ENCODE data around the gene ELK3. TPM values are rescaled to one million over a fixed set of nuclear protein-coding genes. Genes with fewer than 3 reads are reported as not detected.

Gene ELK3
- total RNA-seq, 1 donor from 2014 or later, result 21.2 TPM

- H3K27ac ChIP-seq, result no peak overlapping the region
- TF ChIP-seq CTCF (IDR thresholded peaks at IDR 0.05), result no peak
- H3K4me3 ChIP-seq, result no peak overlapping the region
- no peak for DNase-seq (ENCODE audit: low spot score in 2 of 2)
- no peaks in the 10 kb centered on the region for H3K9me3 ChIP-seq
- H3K27me3 ChIP-seq, result no peaks in the 10 kb centered on the region
- H3K4me1 ChIP-seq, result peaks cover 0 to 14% of the 10 kb centered on the region in 2 donors
- H3K36me3 ChIP-seq, result peaks cover 0 to 3% of the 10 kb centered on the region in 2 donors
- intact Hi-C loops (cut with DNase I), result no loop called here
Observed at GRCh38 chr12:96256672-96257361, 62.6 kb downstream of the ELK3 start.

- Histone ChIP-seq H3K36me3 (no peaks in the 10 kb centered on the region), H3K27me3 (no peaks in the 10 kb centered on the region), H3K9me3 (no peaks in the 10 kb centered on the region), H3K27ac (peak overlapping the region in 1 of 2 donors; percentile 57), H3K4me3 (no peak overlapping the region), H3K4me1 (peaks cover 0 to 14% of the 10 kb centered on the region in 2 donors)
- intact Hi-C loops (cut with DNase I), result no loop called here
- no peak for DNase-seq (ENCODE audit: low spot score in 2 of 2)
- no peak for TF ChIP-seq CTCF (IDR thresholded peaks at IDR 0.05)
Observed at GRCh38 chr12:96257550-96258103, 63.5 kb downstream of the ELK3 start.

- peaks cover 0 to 14% of the 10 kb centered on the region in 2 donors for H3K4me1 ChIP-seq
- DNase-seq (ENCODE audit: low spot score in 2 of 2), result peak in 1 of 2 donors; percentile 78
- intact Hi-C loops (cut with DNase I), result no loop called here
- H3K4me3 ChIP-seq, result no peak overlapping the region
- peak overlapping the region in 1 of 2 donors; percentile 57 for H3K27ac ChIP-seq
- H3K27me3 ChIP-seq, result no peaks in the 10 kb centered on the region
- H3K36me3 ChIP-seq, result no peaks in the 10 kb centered on the region
- H3K9me3 ChIP-seq, result no peaks in the 10 kb centered on the region
- no peak for TF ChIP-seq CTCF (IDR thresholded peaks at IDR 0.05)
Observed at GRCh38 chr12:96258104-96258961, 64.2 kb downstream of the ELK3 start.

DNA sequence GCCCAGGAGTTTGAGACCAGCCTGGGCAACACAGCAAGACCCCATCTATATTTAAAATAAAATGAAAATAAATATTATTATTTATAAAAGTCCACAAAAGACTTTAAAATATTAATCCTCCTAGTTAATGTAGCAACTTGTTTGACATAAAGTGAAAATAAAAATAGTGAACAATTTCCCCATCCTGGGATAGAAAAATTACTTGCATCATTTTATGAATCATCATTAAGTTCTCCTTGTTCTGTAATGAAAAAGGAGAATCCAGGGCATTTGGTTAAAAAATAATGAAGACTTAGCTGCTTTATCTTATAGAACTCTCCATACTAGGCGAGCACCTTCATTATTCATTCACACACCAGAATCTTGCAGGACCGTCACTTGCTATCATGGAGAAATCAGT, 66.1 kb downstream of the ELK3 start:
- no peak for TF ChIP-seq CTCF (IDR thresholded peaks at IDR 0.05)

DNA sequence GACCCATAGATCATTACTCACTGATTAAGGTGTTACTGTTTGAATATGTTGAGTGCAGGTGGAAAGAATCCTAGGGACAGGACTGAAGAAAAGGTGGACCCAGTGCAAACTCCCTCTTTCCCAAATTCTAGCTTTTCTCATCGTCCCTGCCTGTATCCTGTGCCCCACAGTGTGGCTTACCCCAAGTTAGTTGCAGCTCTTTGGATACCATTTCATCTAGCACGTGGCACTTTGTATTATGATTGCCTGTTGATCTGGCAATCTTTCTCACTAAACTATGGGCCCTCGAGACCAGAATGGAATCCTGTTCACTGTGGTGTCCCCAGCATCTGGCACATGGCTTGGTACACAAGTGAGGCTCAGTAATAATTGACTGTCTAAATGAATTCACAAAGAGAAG, 66.5 kb downstream of the ELK3 start:
- H3K36me3 ChIP-seq, result peaks cover 0 to 6% of the 10 kb centered on the region in 2 donors
- no peaks in the 10 kb centered on the region for H3K27me3 ChIP-seq
- no peak overlapping the region for H3K4me3 ChIP-seq
- no peak for DNase-seq (ENCODE audit: low spot score in 2 of 2)
- peaks cover 0 to 14% of the 10 kb centered on the region in 2 donors for H3K4me1 ChIP-seq
- no peak overlapping the region for H3K27ac ChIP-seq
- TF ChIP-seq CTCF (IDR thresholded peaks at IDR 0.05), result no peak
- intact Hi-C loops (cut with DNase I), result no loop called here
- no peaks in the 10 kb centered on the region for H3K9me3 ChIP-seq

More for the DNA sequence above, 66.1 kb downstream of the ELK3 start:
- Histone ChIP-seq H3K27ac (no peak overlapping the region), H3K4me1 (peaks cover 0 to 14% of the 10 kb centered on the region in 2 donors), H3K9me3 (no peaks in the 10 kb centered on the region), H3K4me3 (no peak overlapping the region), H3K27me3 (no peaks in the 10 kb centered on the region), H3K36me3 (peaks cover 0 to 6% of the 10 kb centered on the region in 2 donors)
- no peak for DNase-seq (ENCODE audit: low spot score in 2 of 2)
- intact Hi-C loops (cut with DNase I), result no loop called here

Measured in ascending aorta (tissue), 2 donors.